EL (cell line): ENCODE data around the gene TPCN1.

Source experiments
- DNase-seq: peaks from one replicate; pipeline ENCODE4 v3.0.0-alpha.2; 2016

TPCN1 gene

GRCh38 chr12:113347107-113347506, 125.8 kb downstream of the TPCN1 start:
- no peak for DNase-seq

- no peak for DNase-seq
Measured at GRCh38 chr12:113347892-113348291, 126.6 kb downstream of the TPCN1 start.
